SU-DHL-6 (cell line): ENCODE data around the gene COL21A1.

Source experiments
- EZH2phosphoT487 ChIP-seq: fragments of 200-600 bp; sonication (generic), shearing (Covaris generic); conservative IDR thresholded peaks from 2 replicates; pipeline ENCODE4 v1.6.1; 2018; ENCODE audit warnings: mild to moderate bottlenecking, antibody characterized with exemption, low read length, moderate library complexity, mixed read lengths
- TF ChIP-seq, protein P1 (sequence below): fragments of 200-600 bp; sonication (generic); IDR thresholded peaks from one replicate; pipeline ENCODE4 v1.5.1; 2017; ENCODE audit warnings: antibody characterized with exemption, mild to moderate bottlenecking, low read length, moderate library complexity; ENCODE audit not compliant: insufficient read depth, poor library complexity, severe bottlenecking

DNA sequence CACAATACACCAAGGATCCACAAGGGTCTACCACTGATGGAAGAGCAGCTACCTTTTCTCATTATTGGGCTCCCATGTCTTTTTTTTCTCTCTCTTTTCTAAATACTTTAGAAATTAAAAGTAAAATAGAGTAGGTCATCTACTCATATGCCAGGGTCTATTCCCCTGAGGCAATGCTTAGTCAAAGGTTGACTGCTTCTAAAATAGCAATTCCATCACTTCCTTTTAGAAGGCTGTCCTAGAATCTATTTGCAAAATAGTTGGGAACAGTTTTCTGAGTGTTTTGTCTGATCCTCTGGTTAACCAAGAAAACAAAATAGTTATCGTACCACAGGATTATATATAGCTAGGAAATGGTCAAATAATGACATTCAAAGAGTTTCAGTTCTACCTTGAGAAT, 174.1 kb downstream of the COL21A1 start:
- TF ChIP-seq, protein P1, sequence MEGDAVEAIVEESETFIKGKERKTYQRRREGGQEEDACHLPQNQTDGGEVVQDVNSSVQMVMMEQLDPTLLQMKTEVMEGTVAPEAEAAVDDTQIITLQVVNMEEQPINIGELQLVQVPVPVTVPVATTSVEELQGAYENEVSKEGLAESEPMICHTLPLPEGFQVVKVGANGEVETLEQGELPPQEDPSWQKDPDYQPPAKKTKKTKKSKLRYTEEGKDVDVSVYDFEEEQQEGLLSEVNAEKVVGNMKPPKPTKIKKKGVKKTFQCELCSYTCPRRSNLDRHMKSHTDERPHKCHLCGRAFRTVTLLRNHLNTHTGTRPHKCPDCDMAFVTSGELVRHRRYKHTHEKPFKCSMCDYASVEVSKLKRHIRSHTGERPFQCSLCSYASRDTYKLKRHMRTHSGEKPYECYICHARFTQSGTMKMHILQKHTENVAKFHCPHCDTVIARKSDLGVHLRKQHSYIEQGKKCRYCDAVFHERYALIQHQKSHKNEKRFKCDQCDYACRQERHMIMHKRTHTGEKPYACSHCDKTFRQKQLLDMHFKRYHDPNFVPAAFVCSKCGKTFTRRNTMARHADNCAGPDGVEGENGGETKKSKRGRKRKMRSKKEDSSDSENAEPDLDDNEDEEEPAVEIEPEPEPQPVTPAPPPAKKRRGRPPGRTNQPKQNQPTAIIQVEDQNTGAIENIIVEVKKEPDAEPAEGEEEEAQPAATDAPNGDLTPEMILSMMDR = no peak
- TF ChIP-seq EZH2phosphoT487 = no peak
